ENCODE data around the gene DHX8. TPM values are rescaled to one million over a fixed set of nuclear protein-coding genes. Genes with fewer than 3 reads are reported as not detected.

The DHX8 gene
- total RNA-seq, 1 experiment from 2014 or later = 53.5 TPM

DNA sequence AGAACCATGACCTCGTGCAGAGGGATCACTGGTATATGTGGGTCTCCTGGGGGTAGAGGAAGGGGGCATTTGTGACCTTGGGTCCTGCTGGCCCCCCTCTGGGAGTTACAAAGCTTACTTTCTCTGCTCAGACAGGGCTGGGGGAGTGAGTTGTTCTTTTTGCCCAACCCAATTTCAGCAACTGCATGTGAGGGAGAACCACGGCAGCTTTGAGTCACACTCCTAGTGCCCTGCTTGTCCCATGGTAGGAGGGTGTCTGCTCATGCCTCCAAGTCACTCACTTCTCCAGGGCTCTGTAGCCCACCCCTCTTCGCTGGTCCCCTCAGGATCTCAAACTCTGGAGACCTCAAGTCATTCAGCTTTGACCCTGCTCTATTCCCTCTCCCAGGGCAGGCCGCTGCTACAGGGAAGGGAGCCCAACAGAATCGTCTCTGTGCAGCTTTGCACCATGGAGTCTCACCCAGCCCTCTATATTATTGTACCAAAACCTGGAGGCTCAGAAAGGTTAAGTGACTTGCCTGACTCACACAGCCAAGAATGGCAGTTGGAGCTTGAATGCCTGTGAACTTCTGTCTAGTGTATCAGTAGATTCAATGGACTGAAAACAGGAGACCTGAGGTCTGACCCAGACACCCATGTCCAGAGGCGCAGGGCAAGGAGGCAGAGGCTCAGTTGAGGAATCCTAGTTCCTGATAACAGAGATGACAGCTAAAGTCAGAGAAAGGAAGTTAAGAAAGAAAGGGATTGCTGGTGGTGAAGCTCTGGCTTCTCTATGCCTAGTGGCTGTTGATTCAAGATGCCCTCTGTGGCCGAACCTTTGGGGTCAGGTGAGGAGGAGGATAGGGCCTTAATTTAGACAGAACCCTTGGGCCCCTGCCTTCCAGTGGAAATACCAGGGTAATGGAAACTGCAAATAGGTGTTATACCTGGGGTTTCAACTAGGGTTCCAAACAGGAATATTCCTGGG, 77.0 kb downstream of the DHX8 start:
- no peak for ATAC-seq
- POLR2A ChIA-PET = interaction anchor here (0.7 kb wide), 1 partner anchor 11 kb away, joined by 3 read pairs; no protein-coding TSS in a partner anchor
- RAD21 ChIA-PET (ENCODE audit: low non-redundant PET in 1 of 2, low total read pairs in 2 of 2, uncharacterized antibody in 2 of 2, unreplicated experiment in 2 of 2) = no interaction called here
- TF ChIP-seq, protein P1, sequence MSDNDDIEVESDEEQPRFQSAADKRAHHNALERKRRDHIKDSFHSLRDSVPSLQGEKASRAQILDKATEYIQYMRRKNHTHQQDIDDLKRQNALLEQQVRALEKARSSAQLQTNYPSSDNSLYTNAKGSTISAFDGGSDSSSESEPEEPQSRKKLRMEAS (IDR thresholded peaks at IDR 0.05) = no peak
- TF ChIP-seq ZNF274 (IDR thresholded peaks at IDR 0.05; ENCODE audit: low read depth, low read length) (no peak), EGR1 (IDR thresholded peaks at IDR 0.05; ENCODE audit: low read depth) (no peak)
- Histone ChIP-seq H3K4me1 (ENCODE audit: control insufficient read depth in 1 of 2, insufficient read depth in 2 of 2, low read length in 2 of 2) (peaks cover 8 to 12% of the 10 kb centered on the region in 2 experiments), H3K9me2 (ENCODE audit: insufficient read depth) (no peaks in the 10 kb centered on the region), H3K27ac (ENCODE audit: low read depth, low read length) (no peak overlapping the region), H3K36me3 (ENCODE audit: control insufficient read depth in 1 of 2, insufficient read depth in 2 of 2, low read length in 2 of 2) (no peaks in the 10 kb centered on the region), H3K9ac (ENCODE audit: low read length) (no peak overlapping the region), H3K9me3 (ENCODE audit: control insufficient read depth in 1 of 2, insufficient read depth in 1 of 2, low read depth in 1 of 2, low read length in 2 of 2) (no peaks in the 10 kb centered on the region), H2AFZ (ENCODE audit: low read depth, low read length, poor library complexity, severe bottlenecking) (no peak overlapping the region), H4K20me1 (ENCODE audit: insufficient read depth) (no peaks in the 10 kb centered on the region), H3K4me2 (ENCODE audit: low read length) (no peak overlapping the region), H3K79me2 (ENCODE audit: insufficient read depth, low read length) (no peaks in the 10 kb centered on the region), H3K27me3 (ENCODE audit: insufficient read depth, low read length) (no peaks in the 10 kb centered on the region), H3K4me3 (replicated peaks in 1 of 2; ENCODE audit: low read depth in 1 of 2, low read length in 2 of 2) (no peak overlapping the region)
- intact Hi-C loops (cut with micrococcal nuclease) = no loop called here
- no peak for DNase-seq (ENCODE audit: low read depth, low spot score)
- CTCF ChIA-PET = interaction anchor here (0.8 kb wide), 1 partner anchor 132 kb away, joined by 3 read pairs; no protein-coding TSS in a partner anchor
- no TSS peak for BruUV-seq (replicated peaks)

DNA sequence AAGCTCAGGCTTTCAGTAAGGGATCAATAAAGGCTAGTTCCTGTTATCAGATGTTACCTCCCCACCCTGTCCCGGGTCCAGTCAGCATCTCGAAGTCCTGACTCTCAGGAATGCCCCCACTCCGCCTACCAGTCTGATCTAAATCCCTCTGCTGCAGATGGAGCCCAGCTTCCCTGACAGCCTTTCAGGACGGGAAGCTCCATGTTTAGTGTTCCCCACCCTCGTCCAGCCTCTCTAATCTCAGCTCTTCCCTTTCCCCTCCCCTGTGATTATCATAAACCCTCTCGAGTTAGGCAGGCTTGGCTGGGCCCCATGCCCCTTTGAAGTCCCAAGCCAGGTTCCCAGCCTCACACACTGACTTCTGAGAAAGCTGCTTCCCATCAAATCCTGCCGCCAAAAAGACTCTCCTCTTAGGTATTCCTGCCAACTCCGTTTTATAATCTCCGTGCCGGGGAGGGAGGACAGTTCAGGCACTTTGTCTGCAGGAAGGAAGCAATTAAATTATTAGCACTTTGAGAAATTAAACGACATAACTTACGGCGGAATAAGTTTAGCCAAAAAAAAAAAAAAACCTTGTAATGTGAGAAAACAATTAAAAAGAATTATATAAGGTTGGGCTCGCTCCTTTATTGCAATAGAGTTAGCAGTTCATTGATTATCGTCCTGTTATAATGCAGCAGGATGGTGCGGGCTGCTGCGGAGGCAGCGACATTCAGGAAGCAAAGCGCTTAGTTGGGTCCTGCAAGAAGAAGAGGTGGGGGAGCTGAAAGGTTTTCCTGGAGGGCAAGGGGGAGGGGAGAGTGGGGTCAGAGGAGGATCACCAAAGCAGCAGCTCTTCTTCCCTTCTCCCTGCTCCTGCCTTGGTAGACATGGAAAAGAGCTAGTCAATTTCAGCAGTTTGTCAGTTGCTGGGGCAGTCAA, 79.2 kb downstream of the DHX8 start:
- Histone ChIP-seq H4K20me1 (ENCODE audit: insufficient read depth) (no peaks in the 10 kb centered on the region), H3K27me3 (ENCODE audit: insufficient read depth, low read length) (no peaks in the 10 kb centered on the region), H3K36me3 (ENCODE audit: control insufficient read depth in 1 of 2, insufficient read depth in 2 of 2, low read length in 2 of 2) (no peaks in the 10 kb centered on the region), H2AFZ (ENCODE audit: low read depth, low read length, poor library complexity, severe bottlenecking) (no peak overlapping the region), H3K9ac (ENCODE audit: low read length) (no peak overlapping the region), H3K4me2 (ENCODE audit: low read length) (no peak overlapping the region), H3K4me3 (replicated peaks in 1 of 2; ENCODE audit: low read depth in 1 of 2, low read length in 2 of 2) (no peak overlapping the region), H3K79me2 (ENCODE audit: insufficient read depth, low read length) (no peaks in the 10 kb centered on the region), H3K27ac (ENCODE audit: low read depth, low read length) (no peak overlapping the region), H3K9me2 (ENCODE audit: insufficient read depth) (no peaks in the 10 kb centered on the region), H3K4me1 (ENCODE audit: control insufficient read depth in 1 of 2, insufficient read depth in 2 of 2, low read length in 2 of 2) (no peaks in the 10 kb centered on the region), H3K9me3 (ENCODE audit: control insufficient read depth in 1 of 2, insufficient read depth in 1 of 2, low read depth in 1 of 2, low read length in 2 of 2) (no peaks in the 10 kb centered on the region)
- no peak for ATAC-seq
- intact Hi-C loops (cut with micrococcal nuclease) = no loop called here
- ChIA-PET RAD21 (ENCODE audit: low non-redundant PET in 1 of 2, low total read pairs in 2 of 2, uncharacterized antibody in 2 of 2, unreplicated experiment in 2 of 2) (no interaction called here), POLR2A (no interaction called here), CTCF (no interaction called here)
- DNase-seq (ENCODE audit: low read depth, low spot score) = no peak
- BruUV-seq (replicated peaks) = no TSS peak
- TF ChIP-seq TCF7L2 (IDR thresholded peaks at IDR 0.05; ENCODE audit: borderline replicate concordance, extremely low read depth, insufficient read depth, insufficient read length) (peak; percentile 92), POLR2A (IDR thresholded peaks at IDR 0.05; ENCODE audit: borderline replicate concordance, extremely low read depth, insufficient read depth, insufficient read length) (no peak)

Data from HCT116 (cell line).